Small intestine (tissue), 7 donors: ENCODE results near the gene A4GALT. TPM values are rescaled to one million over a fixed set of nuclear protein-coding genes. Genes with fewer than 3 reads are reported as not detected.
"Not testable (repeated sequence)": the region's sequence is repeated elsewhere in the genome, so short reads cannot be mapped to it uniquely, and the experiment has no call there.

Experiments used
- DNase-seq, 2 donors: peaks; one replicate each; pipeline versions ENCODE4 v3.0.0 to v3.0.0-alpha.2; 2013
- FAIRE-seq: peaks from 2 replicates; lab custom pipeline; 2012; peaks lifted over from hg19 to GRCh38; lab: Jason Lieb, UNC
- H3K27ac ChIP-seq, 3 donors: one replicate each; pipeline ENCODE4 v1.5.1; 2013; ENCODE audit warnings: low read length in 2 of 3, mild to moderate bottlenecking in 2 of 3, control low read depth in 1 of 3, inconsistent platforms in 1 of 3, low read depth in 1 of 3, moderate library complexity in 1 of 3
- H3K27me3 ChIP-seq, 3 donors: one replicate each; pipeline ENCODE4 v1.6.1; 2013; ENCODE audit warnings: low read length in 3 of 3, inconsistent platforms in 1 of 3; ENCODE audit not compliant: control insufficient read depth in 3 of 3, insufficient read depth in 3 of 3
- H3K36me3 ChIP-seq, 3 donors: one replicate each; pipeline ENCODE4 v1.6.1; 2013; ENCODE audit warnings: low read length in 3 of 3, inconsistent platforms in 1 of 3, low read depth in 1 of 3, mild to moderate bottlenecking in 1 of 3, moderate library complexity in 1 of 3; ENCODE audit not compliant: control insufficient read depth in 3 of 3, insufficient read depth in 2 of 3
- H3K4me1 ChIP-seq, 3 donors: one replicate each; pipeline ENCODE4 v1.6.1; 2013; ENCODE audit warnings: low read length in 2 of 3, inconsistent platforms in 1 of 3, low read depth in 1 of 3, mild to moderate bottlenecking in 1 of 3, moderate library complexity in 1 of 3; ENCODE audit not compliant: control insufficient read depth in 3 of 3, insufficient read depth in 2 of 3
- H3K4me3 ChIP-seq, 3 donors: one replicate each; pipeline ENCODE4 v1.5.1; 2013; ENCODE audit warnings: low read length in 3 of 3, control low read depth in 1 of 3, inconsistent platforms in 1 of 3, low read depth in 1 of 3, mild to moderate bottlenecking in 1 of 3, moderate library complexity in 1 of 3
- H3K9me3 ChIP-seq, 2 donors: one replicate each; pipeline ENCODE4 v1.6.1; 2013; ENCODE audit warnings: low read depth in 1 of 2, low read length in 1 of 2; ENCODE audit not compliant: control insufficient read depth in 2 of 2, insufficient read depth in 1 of 2
- WGBS, 3 donors: extraction: QIAGEN DNeasy Blood & Tissue Kit; methylation state at CpG; one replicate each; pipeline ENCODE4 v1.1.7; 2013; 5-methylcytosine and 5-hydroxymethylcytosine counted together
- polyA plus RNA-seq, 4 donors: library from polyadenylated mRNA; stranded (reverse) in 3 of 4; unstranded in 1 of 4; fragments of 200-250 nt in 3 of 4; fragments of 120-200 nt in 1 of 4; gene quantifications; one replicate each; pipeline versions ENCODE4 v1.2.1 to v1.2.3, GENCODE V29; 2013
- donor health status: healthy with polysubstance abuse.
- donor health status: control.
- donor health status: control.
- donor health status: Bipolar disorder and iron deficiency.
- donor health status: healthy.

A4GALT gene
- polyA plus RNA-seq, 4 donors, result 1.1 to 23.0 (median 2.4) TPM

DNA sequence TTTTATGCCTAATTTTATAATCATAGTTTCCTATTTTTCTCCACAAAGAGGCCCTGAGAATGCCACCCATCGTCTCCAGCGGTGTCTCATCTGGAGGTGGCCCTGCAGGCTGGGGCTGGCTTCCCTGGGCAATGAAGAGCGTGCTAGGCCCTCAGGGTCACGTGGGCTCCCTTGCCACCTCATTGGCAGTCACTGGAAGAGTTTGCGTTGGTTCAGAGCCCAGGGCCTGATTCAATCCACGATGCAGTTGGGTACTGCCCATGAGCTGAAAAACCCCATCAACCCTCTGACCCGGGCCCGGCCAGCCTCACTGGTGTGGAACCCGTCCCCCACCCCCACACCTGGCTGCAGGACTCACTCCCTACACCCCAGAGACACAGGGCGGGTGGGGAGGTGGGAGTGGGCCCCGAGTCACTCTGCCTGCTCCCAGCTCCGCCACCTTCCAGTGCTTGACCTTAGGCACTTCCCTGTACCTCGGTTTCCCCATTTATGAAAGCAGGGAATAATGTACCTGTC, 43.4 kb upstream of the A4GALT start:
- DNase-seq (no peak), FAIRE-seq (no peak)
- Histone ChIP-seq H3K27me3 (no peaks in the 10 kb centered on the region), H3K9me3 (no peaks in the 10 kb centered on the region), H3K36me3 (no peaks in the 10 kb centered on the region), H3K4me1 (peaks cover 0 to 7% (median 0%) of the 10 kb centered on the region in 3 donors), H3K27ac (no peak overlapping the region), H3K4me3 (no peak overlapping the region)
- WGBS, 3 donors, result 81 to 82% (median 82%) methylated on average over 13 of the region's 13 CpGs

DNA sequence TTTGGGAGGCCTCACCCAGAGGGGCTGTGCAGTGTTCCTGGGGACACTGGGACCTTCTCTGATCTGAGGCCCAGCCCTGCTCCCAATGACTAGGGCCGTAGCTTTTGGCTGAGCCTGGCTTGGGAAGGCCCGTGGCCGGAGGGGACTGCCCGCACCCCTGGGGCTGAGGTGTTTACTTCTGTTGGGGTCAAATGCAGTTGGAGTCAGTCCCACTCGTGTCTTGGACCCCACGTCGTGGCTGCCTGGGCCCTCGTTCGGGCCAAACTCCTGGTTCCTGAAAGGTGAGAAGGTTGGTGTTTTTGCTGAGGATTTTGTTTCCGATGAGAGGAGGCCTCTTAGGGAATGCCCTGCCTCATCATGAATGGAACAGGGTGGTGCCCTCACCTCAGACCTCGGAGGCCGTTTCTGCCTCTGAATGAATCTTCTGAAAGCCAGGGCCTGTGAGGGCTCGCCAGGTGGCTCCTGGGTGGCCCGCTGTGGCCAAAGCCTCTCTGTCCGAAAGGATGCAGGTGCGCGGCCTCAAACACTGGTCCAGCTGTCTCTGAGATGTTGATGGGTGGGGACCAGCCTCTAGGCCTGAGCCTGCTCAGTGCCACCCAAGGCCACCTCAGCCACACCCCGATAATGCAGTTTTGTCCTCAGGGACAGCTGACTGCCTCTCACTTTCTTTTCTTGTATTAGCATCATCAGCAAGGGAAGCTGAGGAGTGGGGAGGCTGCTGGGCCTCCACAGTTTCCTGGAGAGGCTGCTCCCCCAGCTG, 40.3 kb upstream of the A4GALT start:
- no peak overlapping the region for H3K27ac ChIP-seq
- DNase-seq, result no peak
- FAIRE-seq, result no peak

GRCh38 chr22:42758931-42759629, 38.4 kb upstream of the A4GALT start:
- Histone ChIP-seq H3K9me3 (no peaks in the 10 kb centered on the region), H3K27me3 (peaks cover 0 to 9% (median 0%) of the 10 kb centered on the region in 3 donors), H3K4me3 (no peak overlapping the region), H3K4me1 (peaks cover 0 to 2% (median 0%) of the 10 kb centered on the region in 3 donors), H3K36me3 (no peaks in the 10 kb centered on the region), H3K27ac (no peak overlapping the region)
- no peak for DNase-seq
- WGBS, 3 donors, result 87 to 89% (median 89%) methylated on average over 18 to 23 of the region's 23 CpGs
- FAIRE-seq, result no peak

More for the DNA sequence above, 40.3 kb upstream of the A4GALT start:
- Histone ChIP-seq H3K36me3 (no peaks in the 10 kb centered on the region), H3K27me3 (peaks cover 0 to 9% (median 0%) of the 10 kb centered on the region in 3 donors), H3K9me3 (no peaks in the 10 kb centered on the region), H3K4me3 (no peak overlapping the region), H3K4me1 (peaks cover 0 to 7% (median 0%) of the 10 kb centered on the region in 3 donors)
- WGBS, 3 donors, result 77 to 79% (median 78%) methylated on average over 18 of the region's 18 CpGs

DNA sequence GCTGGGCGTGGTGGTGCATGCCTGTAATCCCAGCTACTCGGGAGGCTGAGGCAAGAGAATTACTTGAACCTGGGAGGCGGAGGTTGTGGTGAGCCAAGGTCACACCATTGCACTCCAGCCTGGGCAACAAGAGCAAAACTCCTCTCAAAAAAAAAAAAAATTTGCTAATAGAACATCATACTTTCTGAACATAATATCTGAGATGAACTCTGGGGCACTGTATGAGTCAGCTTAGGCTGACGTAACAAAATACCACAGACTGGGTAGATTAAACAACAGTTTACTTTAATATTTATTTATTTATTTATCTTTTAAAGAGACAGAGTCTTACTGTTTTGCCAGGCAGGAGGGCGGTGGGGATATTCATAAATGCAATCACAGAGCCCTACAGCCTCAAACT, 34.9 kb upstream of the A4GALT start:
- peak overlapping the region in 1 of 3 donors; percentile 37 for H3K27ac ChIP-seq
- FAIRE-seq, result not testable (repeated sequence)
- DNase-seq, result peak in 1 of 2 donors; percentile 54

GRCh38 chr22:42755121-42755520, 34.5 kb upstream of the A4GALT start:
- not testable (repeated sequence) for DNase-seq, H3K9me3 ChIP-seq, H3K27ac ChIP-seq, FAIRE-seq, H3K4me1 ChIP-seq, H3K4me3 ChIP-seq, H3K27me3 ChIP-seq, H3K36me3 ChIP-seq
- 73 to 91% (median 83%) methylated on average over 12 to 15 of the region's 16 CpGs for WGBS, 3 donors

More for the DNA sequence above, 34.9 kb upstream of the A4GALT start:
- not testable (repeated sequence) for H3K4me3 ChIP-seq, H3K9me3 ChIP-seq, H3K36me3 ChIP-seq, H3K27me3 ChIP-seq, H3K4me1 ChIP-seq
- 60 to 65% (median 60%) methylated on average over 5 of the region's 5 CpGs for WGBS, 3 donors

DNA sequence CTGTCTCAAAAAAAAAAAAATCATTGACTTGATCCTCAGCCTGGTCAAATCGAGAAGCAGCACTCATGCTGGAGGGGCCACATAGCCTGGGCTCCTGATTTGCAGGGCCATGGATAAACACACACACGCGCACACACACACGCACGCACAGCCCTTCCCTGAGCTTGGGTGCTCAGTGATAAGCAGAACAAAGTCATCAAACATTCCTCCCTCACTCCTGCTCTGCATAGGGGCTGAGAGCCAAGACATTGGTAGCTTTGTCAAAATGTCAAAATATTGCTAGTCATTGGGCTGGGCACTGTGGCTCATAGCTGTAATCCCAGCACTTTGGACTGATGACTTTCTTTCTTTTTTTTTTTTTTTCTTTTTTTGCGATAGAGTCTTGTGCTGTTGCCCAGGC, 34.0 kb upstream of the A4GALT start:
- H3K27me3 ChIP-seq, result peaks cover 0 to 9% (median 0%) of the 10 kb centered on the region in 3 donors
- H3K4me3 ChIP-seq, result no peak overlapping the region
- H3K4me1 ChIP-seq, result peaks cover 0 to 2% (median 0%) of the 10 kb centered on the region in 3 donors
- no peaks in the 10 kb centered on the region for H3K36me3 ChIP-seq
- WGBS, 3 donors, result 16 to 58% (median 34%) methylated on average over 6 of the region's 6 CpGs
- H3K27ac ChIP-seq, result peak overlapping the region in 2 of 3 donors; percentile 32 to 53
- H3K9me3 ChIP-seq, result peaks cover 0 to 3% of the 10 kb centered on the region in 2 donors
- DNase-seq, result peak in 1 of 2 donors; percentile 42
- FAIRE-seq, result no peak

- no peaks in the 10 kb centered on the region for H3K36me3 ChIP-seq
- no peak for DNase-seq
- peak overlapping the region in 1 of 3 donors; percentile 62 for H3K27ac ChIP-seq
- H3K9me3 ChIP-seq, result peaks cover 0 to 3% of the 10 kb centered on the region in 2 donors
- H3K4me3 ChIP-seq, result no peak overlapping the region
- peaks cover 0 to 3% (median 2%) of the 10 kb centered on the region in 3 donors for H3K4me1 ChIP-seq
- peaks cover 0 to 6% (median 0%) of the 10 kb centered on the region in 3 donors for H3K27me3 ChIP-seq
- 77 to 88% (median 81%) methylated on average over 7 of the region's 7 CpGs for WGBS, 3 donors
- no peak for FAIRE-seq
These were observed 32.2 kb upstream of the A4GALT start for GRCh38 chr22:42752912-42753311.

- Histone ChIP-seq H3K27me3 (no peaks in the 10 kb centered on the region), H3K27ac (peak overlapping the region in 1 of 3 donors; percentile 62), H3K36me3 (no peaks in the 10 kb centered on the region), H3K4me1 (peaks cover 0 to 3% (median 2%) of the 10 kb centered on the region in 3 donors), H3K9me3 (peaks cover 0 to 3% of the 10 kb centered on the region in 2 donors), H3K4me3 (no peak overlapping the region)
- FAIRE-seq (no peak), DNase-seq (no peak)
- WGBS, 3 donors, result 62 to 72% (median 66%) methylated on average over 11 to 12 of the region's 12 CpGs
These were observed 31.6 kb upstream of the A4GALT start for GRCh38 chr22:42752230-42752746.
